IPS-20b (cell line): ENCODE measurements around the gene IP6K3.

Source experiments
- H3K27ac ChIP-seq: one replicate; pipeline ENCODE4 v1.5.1; 2013; ENCODE audit warnings: low read length
- H3K27me3 ChIP-seq: 2 replicates; pipeline ENCODE4 v1.6.1; 2013; ENCODE audit warnings: mild to moderate bottlenecking, low read length, inconsistent platforms; ENCODE audit not compliant: insufficient read depth
- H3K36me3 ChIP-seq: 2 replicates; pipeline ENCODE4 v1.6.1; 2013; ENCODE audit warnings: low read depth, mild to moderate bottlenecking, inconsistent platforms, low read length, moderate library complexity; ENCODE audit not compliant: insufficient read depth
- H3K4me1 ChIP-seq: 2 replicates; pipeline ENCODE4 v1.6.1; 2013; ENCODE audit warnings: mild to moderate bottlenecking, control low read depth, inconsistent platforms, low read length, moderate library complexity; ENCODE audit not compliant: insufficient read depth
- H3K4me3 ChIP-seq: 2 replicates; pipeline ENCODE4 v1.5.1; 2013; ENCODE audit warnings: mild to moderate bottlenecking, low read length, inconsistent platforms
- H3K9ac ChIP-seq: 2 replicates; pipeline ENCODE4 v1.6.1; 2013; ENCODE audit warnings: low read depth, mild to moderate bottlenecking, inconsistent platforms, low read length, moderate library complexity
- H3K9me3 ChIP-seq: 2 replicates; pipeline ENCODE4 v1.6.1; 2013; ENCODE audit warnings: mild to moderate bottlenecking, low read depth, low read length, inconsistent platforms; ENCODE audit not compliant: insufficient read depth

The IP6K3 gene

GRCh38 chr6:33766921-33767907 lies 20.5 kb upstream of the IP6K3 start:
- Histone ChIP-seq H3K9me3 (no peaks in the 10 kb centered on the region), H3K4me1 (peaks cover 24% of the 10 kb centered on the region), H3K4me3 (no peak overlapping the region), H3K27ac (no peak overlapping the region), H3K27me3 (no peaks in the 10 kb centered on the region), H3K9ac (no peak overlapping the region), H3K36me3 (peaks cover 3% of the 10 kb centered on the region; the same call in 1 of the 2 replicates)

DNA sequence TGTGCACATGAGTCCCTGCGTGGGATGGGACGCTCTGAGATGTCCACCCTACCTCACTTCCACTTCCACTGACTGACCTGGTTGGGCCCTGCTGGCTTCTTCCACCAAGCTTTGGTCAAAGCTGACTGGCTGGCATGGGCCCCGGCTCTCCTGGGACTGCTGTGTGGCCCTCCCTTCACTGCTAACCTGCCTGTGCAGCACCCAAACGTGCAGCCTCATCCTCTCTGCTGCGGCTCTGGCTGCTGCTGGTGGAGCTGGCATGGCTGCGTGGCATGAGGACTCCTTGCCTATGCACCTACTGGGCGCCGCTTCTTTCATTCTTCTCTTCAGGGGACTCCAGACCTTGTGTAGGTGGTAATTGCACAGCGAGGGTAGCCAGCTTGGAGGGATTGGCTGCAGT lies 18.7 kb upstream of the IP6K3 start:
- Histone ChIP-seq H3K9ac (no peak overlapping the region), H3K4me3 (no peak overlapping the region), H3K27ac (no peak overlapping the region), H3K27me3 (no peaks in the 10 kb centered on the region), H3K4me1 (peaks cover 8% of the 10 kb centered on the region; the same call in 1 of the 2 replicates), H3K36me3 (no peaks in the 10 kb centered on the region), H3K9me3 (no peaks in the 10 kb centered on the region)

DNA sequence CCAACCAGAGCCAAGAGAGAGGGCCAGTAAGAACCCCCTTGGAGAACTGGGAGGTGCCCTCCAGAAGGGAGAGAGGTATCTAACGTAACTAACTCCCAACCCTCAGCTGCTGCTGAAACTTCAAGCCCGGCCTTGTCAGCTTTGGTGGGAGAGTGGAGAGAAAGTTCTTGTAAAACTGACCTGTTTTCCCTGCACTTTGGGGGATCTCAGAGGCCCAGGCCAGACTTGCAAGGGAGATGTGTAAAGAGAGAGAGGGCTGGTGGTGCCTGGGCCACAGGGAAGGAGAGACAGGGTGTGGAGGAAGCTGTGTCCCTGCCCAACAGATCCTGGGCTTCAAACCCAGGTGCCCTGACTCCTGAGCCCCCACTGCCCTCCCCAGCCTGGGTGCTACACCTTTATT lies 17.3 kb upstream of the IP6K3 start:
- Histone ChIP-seq H3K9ac (no peak overlapping the region), H3K4me1 (no peaks in the 10 kb centered on the region), H3K4me3 (no peak overlapping the region), H3K27me3 (no peaks in the 10 kb centered on the region), H3K9me3 (no peaks in the 10 kb centered on the region), H3K36me3 (no peaks in the 10 kb centered on the region), H3K27ac (no peak overlapping the region)

DNA sequence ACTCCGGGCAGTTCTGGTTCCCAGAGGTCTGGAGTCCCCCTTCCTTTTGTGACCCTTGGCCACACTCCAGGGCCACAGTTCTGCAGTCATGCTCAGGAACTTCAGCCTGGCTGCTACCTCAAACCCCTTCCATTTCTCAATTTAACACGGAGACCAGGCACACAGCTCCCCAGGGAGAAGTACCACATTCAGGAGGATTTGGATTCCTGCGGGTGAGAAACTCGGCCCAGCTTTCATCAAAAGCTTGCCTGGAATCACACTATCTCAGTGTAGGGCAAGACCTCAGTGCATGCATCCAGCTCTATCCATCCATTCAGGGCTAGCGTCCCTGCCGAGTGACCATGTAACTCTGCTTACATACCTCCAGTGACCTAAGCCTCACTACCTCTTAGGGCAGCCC lies 16.8 kb upstream of the IP6K3 start:
- Histone ChIP-seq H3K36me3 (no peaks in the 10 kb centered on the region), H3K27ac (no peak overlapping the region), H3K4me1 (no peaks in the 10 kb centered on the region), H3K27me3 (no peaks in the 10 kb centered on the region), H3K9me3 (no peaks in the 10 kb centered on the region), H3K4me3 (no peak overlapping the region), H3K9ac (no peak overlapping the region)

DNA sequence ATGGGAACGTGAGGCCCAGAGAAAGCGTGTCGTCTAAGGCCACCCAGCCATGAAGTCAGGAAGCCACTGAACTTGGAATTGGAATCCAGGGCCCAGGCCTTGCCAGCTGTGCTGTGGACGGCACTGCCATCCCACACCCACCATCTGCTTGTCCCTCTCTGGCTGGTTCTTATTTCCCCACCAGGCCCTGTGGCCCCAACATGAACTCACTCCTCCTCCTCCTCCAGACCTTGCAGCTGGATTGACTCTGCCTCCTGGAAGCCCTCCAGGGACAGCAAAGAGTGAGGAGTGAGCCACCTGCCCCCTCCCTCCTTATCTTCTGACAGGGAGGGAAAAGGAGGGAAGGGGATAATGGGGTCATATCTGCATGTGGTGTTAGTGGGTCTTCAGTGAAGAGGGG lies 16.0 kb upstream of the IP6K3 start:
- H3K4me1 ChIP-seq = no peaks in the 10 kb centered on the region
- H3K27me3 ChIP-seq = no peaks in the 10 kb centered on the region
- no peaks in the 10 kb centered on the region for H3K9me3 ChIP-seq
- H3K4me3 ChIP-seq = no peak overlapping the region
- H3K36me3 ChIP-seq = no peaks in the 10 kb centered on the region
- H3K27ac ChIP-seq = no peak overlapping the region
- no peak overlapping the region for H3K9ac ChIP-seq

DNA sequence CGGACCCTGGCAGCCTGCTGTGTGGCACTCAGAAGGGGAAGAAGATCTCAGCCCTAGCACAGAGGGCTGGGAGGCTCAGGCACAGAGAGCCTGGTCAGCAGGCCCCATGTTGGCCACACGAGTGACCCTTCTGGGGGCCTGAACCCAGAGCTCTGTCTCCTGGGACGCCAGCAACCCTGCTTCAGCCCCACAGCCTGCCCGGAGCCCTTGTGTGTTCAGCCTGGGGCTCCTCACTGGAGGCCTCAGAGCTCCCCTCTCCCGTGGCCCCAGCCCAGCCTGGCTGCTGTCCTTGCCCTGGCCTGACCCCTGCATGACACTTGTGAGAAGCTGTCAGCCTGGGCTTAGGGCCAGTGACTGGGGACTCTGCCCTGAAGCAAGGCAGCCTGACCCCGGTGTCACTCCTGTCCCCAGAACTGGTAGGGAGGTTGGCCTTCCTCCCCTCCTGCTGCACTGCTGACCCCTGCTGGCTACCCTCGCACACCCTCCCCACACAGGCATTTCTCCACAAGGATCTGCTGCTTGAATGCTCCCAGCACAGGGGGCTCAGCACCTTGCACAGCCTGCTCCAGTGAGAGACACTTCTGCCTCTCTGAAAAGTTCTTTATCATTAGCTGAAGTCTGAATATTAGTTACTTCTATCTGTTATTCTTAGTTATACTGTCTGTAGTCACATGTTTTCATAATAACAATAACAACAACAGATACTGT lies 15.4 kb upstream of the IP6K3 start:
- Histone ChIP-seq H3K4me1 (no peaks in the 10 kb centered on the region), H3K36me3 (no peaks in the 10 kb centered on the region), H3K27me3 (no peaks in the 10 kb centered on the region), H3K9me3 (no peaks in the 10 kb centered on the region), H3K9ac (no peak overlapping the region), H3K27ac (no peak overlapping the region), H3K4me3 (no peak overlapping the region)

DNA sequence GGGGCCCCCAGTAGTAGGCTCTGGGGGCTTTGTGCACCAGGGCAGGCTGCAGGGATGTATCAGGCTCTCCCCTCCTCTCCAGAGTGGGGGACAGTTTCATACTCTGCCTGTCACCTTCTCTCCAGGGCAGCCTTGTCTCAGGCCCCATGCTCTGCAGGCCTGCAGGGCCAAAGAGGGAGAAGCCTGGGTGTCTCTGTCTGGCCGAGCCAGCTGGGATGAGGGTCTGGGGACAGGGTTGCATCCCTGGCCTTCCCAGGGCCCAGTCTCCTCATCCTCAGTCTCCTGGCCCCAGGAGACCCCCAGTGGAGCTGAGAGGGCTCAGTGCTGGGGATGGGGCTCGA lies 14.8 kb upstream of the IP6K3 start:
- no peak overlapping the region for H3K4me3 ChIP-seq
- no peaks in the 10 kb centered on the region for H3K36me3 ChIP-seq
- no peaks in the 10 kb centered on the region for H3K4me1 ChIP-seq
- no peak overlapping the region for H3K9ac ChIP-seq
- no peaks in the 10 kb centered on the region for H3K27me3 ChIP-seq
- H3K9me3 ChIP-seq = no peaks in the 10 kb centered on the region
- no peak overlapping the region for H3K27ac ChIP-seq

DNA sequence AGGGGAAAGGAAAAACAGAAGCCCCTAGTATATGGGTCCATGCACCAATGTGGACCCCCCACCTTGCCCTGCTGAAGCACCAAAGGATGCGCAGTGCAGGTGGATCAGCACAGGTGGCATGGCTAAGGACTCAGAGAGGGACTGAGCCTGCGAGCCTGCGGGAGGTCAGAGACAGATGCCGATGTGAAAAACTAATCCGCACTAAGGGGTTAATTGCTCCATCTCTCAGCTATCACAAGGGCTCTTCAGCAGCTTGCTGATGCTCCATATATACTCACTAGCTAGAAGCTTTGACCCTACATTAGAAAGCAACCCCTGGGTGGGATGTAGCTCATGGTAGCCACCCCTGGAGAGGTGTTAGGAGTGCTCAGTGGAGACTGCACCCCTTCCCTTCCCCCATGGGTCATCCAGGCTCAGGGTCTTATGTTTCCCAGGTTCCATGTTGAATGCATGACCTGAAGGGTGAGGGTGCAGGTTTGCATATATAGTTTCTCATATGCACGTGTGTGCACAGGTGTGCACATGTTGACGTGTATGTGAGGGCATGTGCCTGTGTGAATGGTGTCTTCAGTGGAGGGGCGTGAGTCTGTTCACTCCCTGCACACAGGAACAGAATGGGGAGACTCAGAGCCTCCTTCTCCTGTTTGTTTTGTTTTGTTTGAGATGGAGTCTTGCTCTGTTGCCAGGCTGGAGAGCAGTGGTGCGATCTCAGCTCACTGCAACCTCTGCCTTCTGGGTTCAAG lies 13.4 kb upstream of the IP6K3 start:
- Histone ChIP-seq H3K4me3 (no peak overlapping the region), H3K4me1 (no peaks in the 10 kb centered on the region), H3K9me3 (no peaks in the 10 kb centered on the region), H3K27me3 (no peaks in the 10 kb centered on the region), H3K27ac (no peak overlapping the region), H3K36me3 (no peaks in the 10 kb centered on the region), H3K9ac (no peak overlapping the region)

DNA sequence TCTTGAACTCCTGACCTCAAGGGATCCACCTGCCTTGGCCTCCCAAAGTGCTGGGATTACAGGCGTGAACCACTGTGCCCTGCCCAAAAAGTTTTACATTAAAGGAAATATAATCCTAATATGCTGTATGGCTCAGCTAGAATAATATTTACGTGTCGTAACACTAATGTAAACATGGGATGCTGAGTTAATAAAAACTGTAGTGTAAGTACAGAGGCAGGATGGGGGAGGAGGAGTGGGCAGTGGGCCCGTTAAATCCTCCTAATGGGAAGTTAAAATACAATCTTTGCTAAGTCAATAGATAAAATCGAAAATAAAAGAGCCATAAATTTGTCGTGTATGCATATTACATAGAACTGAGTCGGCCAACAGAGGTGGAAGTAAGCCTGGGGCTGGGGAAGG lies 12.1 kb upstream of the IP6K3 start:
- H3K27ac ChIP-seq = no peak overlapping the region
- H3K36me3 ChIP-seq = no peaks in the 10 kb centered on the region
- no peaks in the 10 kb centered on the region for H3K9me3 ChIP-seq
- H3K4me1 ChIP-seq = no peaks in the 10 kb centered on the region
- H3K4me3 ChIP-seq = no peak overlapping the region
- H3K27me3 ChIP-seq = no peaks in the 10 kb centered on the region
- H3K9ac ChIP-seq = no peak overlapping the region

DNA sequence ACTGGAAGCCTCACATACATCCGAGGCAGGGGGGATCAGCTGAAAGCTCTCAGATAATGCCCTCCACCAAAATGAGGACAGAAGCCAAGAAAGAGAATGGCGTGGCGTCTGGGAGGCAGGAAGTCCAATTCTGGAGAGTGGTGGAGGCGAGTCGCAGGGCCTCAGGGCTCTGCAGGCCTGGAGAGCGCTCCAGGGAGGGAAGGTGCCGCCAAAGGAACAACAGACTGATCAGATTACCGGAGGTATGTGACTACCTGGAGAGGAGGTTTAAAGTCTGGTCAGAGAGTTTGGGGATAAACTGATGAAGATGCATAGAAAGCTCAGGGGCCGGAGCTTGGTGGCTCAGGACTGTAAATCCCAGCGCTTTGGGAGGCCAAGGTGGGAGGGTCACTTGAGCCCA lies 11.2 kb upstream of the IP6K3 start:
- H3K9ac ChIP-seq = no peak overlapping the region
- H3K4me3 ChIP-seq = no peak overlapping the region
- H3K4me1 ChIP-seq = no peaks in the 10 kb centered on the region
- no peaks in the 10 kb centered on the region for H3K27me3 ChIP-seq
- no peak overlapping the region for H3K27ac ChIP-seq
- H3K9me3 ChIP-seq = no peaks in the 10 kb centered on the region
- no peaks in the 10 kb centered on the region for H3K36me3 ChIP-seq

- H3K4me1 ChIP-seq = no peaks in the 10 kb centered on the region
- no peaks in the 10 kb centered on the region for H3K27me3 ChIP-seq
- H3K4me3 ChIP-seq = no peak overlapping the region
- H3K9ac ChIP-seq = no peak overlapping the region
- no peaks in the 10 kb centered on the region for H3K9me3 ChIP-seq
- no peak overlapping the region for H3K27ac ChIP-seq
- H3K36me3 ChIP-seq = no peaks in the 10 kb centered on the region
Measured at GRCh38 chr6:33757113-33757512, 10.4 kb upstream of the IP6K3 start.
